ENCODE results near the gene PPP1R16B. TPM values are rescaled to one million over a fixed set of nuclear protein-coding genes. Genes with fewer than 3 reads are reported as not detected.

The PPP1R16B gene
- total and polyA plus RNA-seq, 2 of the 8 experiments (the other 6 are each of a cell fraction or from before 2014, with no cell fraction given) = 2.6 to 8.9 TPM

DNA sequence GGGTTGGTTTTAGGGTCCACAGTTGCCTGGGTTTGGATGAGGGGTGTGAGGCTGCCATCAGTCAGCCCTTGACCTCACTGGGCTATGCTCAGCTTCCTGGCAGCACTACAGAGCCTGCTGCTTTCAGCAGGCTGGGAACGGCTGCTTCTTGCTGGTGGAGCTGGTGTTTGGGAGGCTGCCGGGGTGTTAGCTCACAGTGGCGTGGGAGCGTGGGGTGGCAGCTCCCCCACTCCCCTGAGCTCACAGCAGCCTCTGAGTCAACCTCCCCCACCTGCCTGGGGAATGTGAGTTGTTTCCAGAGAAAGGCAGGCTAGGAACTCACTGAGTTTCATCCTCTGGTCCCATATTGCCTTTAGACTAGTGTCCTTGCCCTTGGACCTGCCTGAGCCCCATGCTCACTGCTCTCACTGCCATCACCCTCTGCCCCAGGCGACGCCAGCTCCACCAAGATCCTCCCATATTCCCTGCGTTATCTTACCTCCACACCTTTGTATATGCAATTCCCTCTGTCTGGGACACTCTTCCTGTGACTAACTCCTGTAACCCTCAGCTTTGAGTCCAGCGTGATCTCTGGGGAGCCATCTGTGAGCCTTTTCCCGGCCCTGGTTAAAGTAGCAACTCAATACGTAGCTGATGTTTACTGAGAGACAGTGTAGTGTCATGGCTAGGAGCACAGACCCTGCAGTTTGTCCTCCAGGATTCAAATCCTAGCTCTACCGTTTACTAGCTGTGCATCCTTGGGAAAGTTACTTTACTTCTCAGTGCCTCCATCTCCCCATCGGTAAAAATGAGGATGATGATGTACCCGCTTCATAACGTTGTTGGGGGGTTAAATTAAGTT lies 34.8 kb downstream of the PPP1R16B start:
- H3K56ac ChIP-seq (replicated peaks; ENCODE audit: insufficient read length, low read depth, low read length) = no peak overlapping the region
- no peaks in the 10 kb centered on the region for H3K36me3 ChIP-seq (ENCODE audit: control insufficient read depth in 2 of 4, insufficient read depth in 4 of 4, low read length in 3 of 4)
- H3K79me1 ChIP-seq (ENCODE audit: low read depth, low read length) = no peaks in the 10 kb centered on the region; the same call in 1 of the 2 replicates
- no peak overlapping the region for H3K18ac ChIP-seq (ENCODE audit: extremely low read depth, low read length)
- H3K4me1 ChIP-seq (replicated peaks in 1 of 4; ENCODE audit: control insufficient read depth in 3 of 4, insufficient read depth in 4 of 4, low read length in 3 of 4) = peaks cover 0 to 3% (median 0%) of the 10 kb centered on the region in 4 experiments; a peak in 1 of 7 replicates
- no peak overlapping the region for H2BK15ac ChIP-seq (ENCODE audit: low read length)
- H3K4me2 ChIP-seq (ENCODE audit: insufficient read depth in 1 of 2, low read depth in 2 of 2, low read length in 2 of 2) = no peak overlapping the region
- no peaks in the 10 kb centered on the region for H3K27me3 ChIP-seq (replicated peaks in 1 of 4; ENCODE audit: control insufficient read depth in 3 of 4, extremely low read depth in 1 of 4, insufficient read depth in 3 of 4, low read length in 3 of 4)
- H2AK5ac ChIP-seq (ENCODE audit: low read depth, low read length) = no peak overlapping the region
- H4K5ac ChIP-seq (ENCODE audit: insufficient read length, low read depth, low read length) = no peak overlapping the region
- FAIRE-seq (no peak), DNase-seq (ENCODE audit: low read depth in 1 of 2, low spot score in 2 of 2) (no peak)
- H4K8ac ChIP-seq (ENCODE audit: extremely low read depth, insufficient read depth, low read length) = peak overlapping the region; percentile 87
- no peaks in the 10 kb centered on the region for H3K79me2 ChIP-seq (ENCODE audit: control insufficient read depth in 1 of 2, insufficient read depth in 2 of 2, low read length in 2 of 2)
- 0 out of 7 replicates have a peak overlapping the region, but pooled peaks of 1 of the 4 experiments have one; percentile 29 for H3K9ac ChIP-seq (replicated peaks in 1 of 4; ENCODE audit: extremely low read depth in 1 of 4, low read depth in 3 of 4, low read length in 3 of 4)
- no peak overlapping the region for H3K14ac ChIP-seq (ENCODE audit: insufficient read length)
- H3K9me3 ChIP-seq (ENCODE audit: insufficient read depth in 2 of 2, low read depth in 1 of 2, low read length in 1 of 2) = no peaks in the 10 kb centered on the region
- no peak overlapping the region for H3K4me3 ChIP-seq (ENCODE audit: extremely low read depth in 1 of 4, insufficient read depth in 2 of 4, low read depth in 3 of 4, low read length in 4 of 4)
- ChIA-PET POLR2A (ENCODE audit: partially characterized antibody) (interaction anchor here (1.0 to 2.1 kb wide), 3 partner anchors 11 to 33 kb away, joined by 3 to 4 read pairs (median 4); no protein-coding TSS in a partner anchor), CTCF (ENCODE audit: partially characterized antibody) (interaction anchor here (0.9 to 1.1 kb wide), 5 partner anchors 16 to 78 kb away, joined by 3 to 7 read pairs (median 4); no protein-coding TSS in a partner anchor)
- H2BK120ac ChIP-seq (replicated peaks; ENCODE audit: low read depth, low read length) = no peak overlapping the region
- H3K4ac ChIP-seq (replicated peaks; ENCODE audit: insufficient read length, low read depth, low read length) = no peak overlapping the region
- TF ChIP-seq POLR2AphosphoS5 (IDR thresholded peaks at IDR 0.05; ENCODE audit: low read depth, low read length) = no peak
- peak; percentile 35 for TF ChIP-seq ASH2L (IDR thresholded peaks at IDR 0.05; ENCODE audit: low read length)
- no peak overlapping the region for H4K91ac ChIP-seq (replicated peaks; ENCODE audit: insufficient read length, low read length)
- no peaks in the 10 kb centered on the region for H4K20me1 ChIP-seq (replicated peaks in 1 of 2; ENCODE audit: control insufficient read depth in 1 of 2, insufficient read depth in 2 of 2, low read length in 2 of 2)
- H2BK20ac ChIP-seq (ENCODE audit: low read length) = no peak overlapping the region
- no peak overlapping the region for H2BK12ac ChIP-seq (ENCODE audit: low read depth, low read length)
- H3K23ac ChIP-seq (ENCODE audit: insufficient read length) = no peak overlapping the region
- H2AFZ ChIP-seq (ENCODE audit: low read length) = no peak overlapping the region
- H3K23me2 ChIP-seq (ENCODE audit: low read depth, low read length) = no peaks in the 10 kb centered on the region
- no peak overlapping the region for H3K27ac ChIP-seq (ENCODE audit: low read depth, low read length)
- H2BK5ac ChIP-seq (ENCODE audit: low read depth, low read length) = peak overlapping the region; percentile 3; the same call in 1 of the 2 replicates
- 84% methylated on average over 14 of the region's 14 CpGs; no CpG with 5 or more reads in 1 of the 2 experiments for WGBS, 2 experiments (ENCODE audit: extremely low coverage in 1 of 2, insufficient coverage in 1 of 2, insufficient read length in 1 of 2, insufficient replicate concordance in 2 of 2, low coverage in 1 of 2, low lambda C conversion rate in 2 of 2, missing lambda C conversion rate in 1 of 2)
